ENCODE data around the gene LSM14B. TPM values are rescaled to one million over a fixed set of nuclear protein-coding genes. Genes with fewer than 3 reads are reported as not detected.
"Not testable (repeated sequence)": the region's sequence is repeated elsewhere in the genome, so short reads cannot be mapped to it uniquely, and the experiment has no call there.

LSM14B gene
- total RNA-seq, 6 experiments from 2014 or later = 9.5 to 19.8 (median 14.2) TPM

DNA sequence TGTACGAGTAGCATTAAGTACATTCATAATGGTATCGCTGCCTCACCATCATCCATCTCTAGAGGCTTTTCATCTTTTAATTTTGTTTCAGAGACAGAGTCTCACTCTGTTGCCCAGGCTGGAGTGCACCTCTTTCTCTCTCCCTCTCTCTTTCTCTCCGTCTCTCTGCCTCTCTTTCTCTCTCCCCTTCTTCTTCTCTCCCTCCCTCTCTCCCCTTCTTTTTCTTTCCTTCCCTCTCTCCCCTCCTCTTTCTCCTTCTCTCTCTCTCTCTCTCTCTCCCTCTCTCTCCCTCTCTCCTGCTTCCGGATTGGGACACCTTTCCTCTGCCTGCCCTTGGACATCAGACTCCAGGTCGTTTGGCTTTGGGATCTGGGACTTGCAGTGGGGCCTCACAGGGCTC is 39.0 kb upstream of the LSM14B start:
- H3K36me3 ChIP-seq = no peaks in the 10 kb centered on the region
- TF ChIP-seq, protein P1, sequence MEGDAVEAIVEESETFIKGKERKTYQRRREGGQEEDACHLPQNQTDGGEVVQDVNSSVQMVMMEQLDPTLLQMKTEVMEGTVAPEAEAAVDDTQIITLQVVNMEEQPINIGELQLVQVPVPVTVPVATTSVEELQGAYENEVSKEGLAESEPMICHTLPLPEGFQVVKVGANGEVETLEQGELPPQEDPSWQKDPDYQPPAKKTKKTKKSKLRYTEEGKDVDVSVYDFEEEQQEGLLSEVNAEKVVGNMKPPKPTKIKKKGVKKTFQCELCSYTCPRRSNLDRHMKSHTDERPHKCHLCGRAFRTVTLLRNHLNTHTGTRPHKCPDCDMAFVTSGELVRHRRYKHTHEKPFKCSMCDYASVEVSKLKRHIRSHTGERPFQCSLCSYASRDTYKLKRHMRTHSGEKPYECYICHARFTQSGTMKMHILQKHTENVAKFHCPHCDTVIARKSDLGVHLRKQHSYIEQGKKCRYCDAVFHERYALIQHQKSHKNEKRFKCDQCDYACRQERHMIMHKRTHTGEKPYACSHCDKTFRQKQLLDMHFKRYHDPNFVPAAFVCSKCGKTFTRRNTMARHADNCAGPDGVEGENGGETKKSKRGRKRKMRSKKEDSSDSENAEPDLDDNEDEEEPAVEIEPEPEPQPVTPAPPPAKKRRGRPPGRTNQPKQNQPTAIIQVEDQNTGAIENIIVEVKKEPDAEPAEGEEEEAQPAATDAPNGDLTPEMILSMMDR (IDR thresholded peaks at IDR 0.05) = no peak
- no peak for TF ChIP-seq POLR2A (IDR thresholded peaks at IDR 0.05)
- no peaks in the 10 kb centered on the region for H3K9me3 ChIP-seq
- intact Hi-C loops (cut with DNase I) = no loop called here
- 58% methylated on average over 5 of the region's 5 CpGs for WGBS (ENCODE audit: insufficient coverage, low coverage, low lambda C conversion rate, missing lambda C conversion rate)
- H3K4me1 ChIP-seq = no peaks in the 10 kb centered on the region
- no peak overlapping the region for H3K4me3 ChIP-seq
- H3K27me3 ChIP-seq = no peaks in the 10 kb centered on the region
- H3K27ac ChIP-seq = no peak overlapping the region
- no peak for ATAC-seq
- peak in 1 of 3 donors; percentile 23 for DNase-seq

DNA sequence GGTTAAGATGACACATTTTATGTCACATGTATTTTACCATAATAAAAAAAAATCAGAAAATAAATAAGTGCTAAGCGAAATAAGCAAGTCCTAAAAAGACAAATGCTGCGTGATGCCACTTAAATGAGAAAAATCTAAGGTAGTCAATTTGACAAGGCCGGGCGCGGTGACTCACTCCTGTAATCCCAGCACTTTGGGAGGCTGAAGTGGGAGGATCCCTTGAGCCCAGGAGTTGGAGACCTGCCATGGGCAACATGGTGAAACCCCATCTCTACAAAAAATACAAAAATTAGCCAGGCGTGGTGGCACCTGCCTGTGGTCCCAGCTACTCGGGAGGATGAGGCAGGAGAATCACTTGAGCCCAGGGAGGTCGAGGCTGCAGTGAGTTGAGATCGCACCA is 38.1 kb upstream of the LSM14B start:
- DNase-seq; intact Hi-C loops (cut with DNase I); H3K4me3 ChIP-seq; H3K9me3 ChIP-seq; ATAC-seq; H3K27ac ChIP-seq; H3K27me3 ChIP-seq; H3K4me1 ChIP-seq; H3K36me3 ChIP-seq: not testable (repeated sequence)
- WGBS (ENCODE audit: insufficient coverage, low coverage, low lambda C conversion rate, missing lambda C conversion rate) = 92% methylated on average over 9 of the region's 9 CpGs

DNA sequence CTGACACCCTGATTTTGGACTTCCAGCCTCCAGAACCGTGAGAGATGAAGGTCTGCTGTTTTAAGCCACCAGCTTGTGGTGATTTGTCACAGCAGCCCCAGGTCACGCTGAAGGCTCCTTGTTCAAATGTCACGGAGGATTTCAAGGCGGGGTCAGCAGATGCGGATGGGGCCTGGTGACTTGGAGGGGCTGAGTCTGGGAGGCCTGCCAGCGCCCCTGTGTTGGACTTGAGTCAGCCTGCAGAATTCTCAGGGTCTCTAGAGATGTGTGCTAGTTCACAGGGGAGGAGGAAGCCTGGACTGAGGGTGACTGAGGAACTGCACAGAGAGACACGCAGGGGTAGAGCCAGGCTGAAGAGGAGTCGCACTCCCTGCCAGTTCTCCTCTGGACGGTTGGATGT is 37.1 kb upstream of the LSM14B start:
- WGBS (ENCODE audit: insufficient coverage, low coverage, low lambda C conversion rate, missing lambda C conversion rate) = 90% methylated on average over 3 of the region's 9 CpGs
- no peak for TF ChIP-seq POLR2A (IDR thresholded peaks at IDR 0.05)
- TF ChIP-seq, protein P1 (IDR thresholded peaks at IDR 0.05) = no peak
- Histone ChIP-seq H3K27ac (no peak overlapping the region), H3K4me1 (no peaks in the 10 kb centered on the region), H3K4me3 (no peak overlapping the region), H3K27me3 (no peaks in the 10 kb centered on the region), H3K9me3 (no peaks in the 10 kb centered on the region), H3K36me3 (no peaks in the 10 kb centered on the region)
- intact Hi-C loops (cut with DNase I) = no loop called here
- ATAC-seq (no peak), DNase-seq (no peak)

DNA sequence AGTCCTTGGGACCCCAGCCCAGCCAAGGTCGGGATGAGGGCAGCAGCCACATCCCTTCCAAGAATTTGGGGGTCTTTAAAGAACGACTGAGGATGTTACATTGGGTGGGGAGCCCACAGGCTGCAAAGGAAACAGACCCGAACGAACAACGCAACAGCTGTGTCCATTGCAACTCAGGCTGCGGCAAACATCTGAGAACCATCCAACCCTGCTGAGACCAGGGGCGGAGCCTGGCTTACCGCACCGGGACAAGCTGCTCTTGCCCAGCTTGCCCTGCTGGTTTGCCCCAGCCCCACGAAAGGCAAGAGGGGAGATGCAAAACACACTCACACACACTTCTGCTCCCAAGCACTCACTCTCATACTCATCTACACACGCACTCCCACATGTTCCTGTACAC is 35.0 kb upstream of the LSM14B start:
- Histone ChIP-seq H3K27me3 (no peaks in the 10 kb centered on the region), H3K4me3 (no peak overlapping the region), H3K9me3 (no peaks in the 10 kb centered on the region), H3K27ac (no peak overlapping the region), H3K36me3 (no peaks in the 10 kb centered on the region), H3K4me1 (no peaks in the 10 kb centered on the region)
- DNase-seq = no peak
- intact Hi-C loops (cut with DNase I) = no loop called here
- WGBS (ENCODE audit: insufficient coverage, low coverage, low lambda C conversion rate, missing lambda C conversion rate) = 70% methylated on average over 2 of the region's 11 CpGs
- ATAC-seq = no peak
- TF ChIP-seq, protein P1 (IDR thresholded peaks at IDR 0.05) = no peak
- TF ChIP-seq POLR2A (IDR thresholded peaks at IDR 0.05) = no peak

DNA sequence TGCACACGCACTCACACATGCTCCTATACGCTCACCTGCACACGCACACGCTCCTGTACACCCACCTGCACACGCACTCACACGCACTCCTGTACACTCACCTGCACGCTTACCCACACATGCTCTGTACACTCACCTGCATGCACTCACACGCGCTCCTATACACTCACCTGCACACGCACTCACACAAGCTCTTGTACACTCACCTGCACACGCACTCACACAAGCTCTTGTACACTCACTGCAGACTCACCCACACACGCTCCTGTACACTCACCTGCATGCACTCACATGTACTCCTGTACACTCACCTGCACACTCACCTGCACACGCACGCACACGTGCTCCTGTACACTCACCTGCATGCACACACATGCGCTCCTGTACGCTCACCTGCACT is 34.6 kb upstream of the LSM14B start:
- peak in 1 of 4 donors; percentile 16 for ATAC-seq
- no peaks in the 10 kb centered on the region for H3K9me3 ChIP-seq
- no peak for TF ChIP-seq POLR2A (IDR thresholded peaks at IDR 0.05)
- TF ChIP-seq, protein P1 (IDR thresholded peaks at IDR 0.05) = no peak

More for the DNA sequence above, 34.6 kb upstream of the LSM14B start:
- Histone ChIP-seq H3K36me3 (no peaks in the 10 kb centered on the region), H3K27me3 (no peaks in the 10 kb centered on the region), H3K4me3 (no peak overlapping the region), H3K27ac (no peak overlapping the region), H3K4me1 (no peaks in the 10 kb centered on the region)
- 87% methylated on average over 17 of the region's 17 CpGs for WGBS (ENCODE audit: insufficient coverage, low coverage, low lambda C conversion rate, missing lambda C conversion rate)
- intact Hi-C loops (cut with DNase I) = no loop called here
- DNase-seq = no peak

Data from right lobe of liver (tissue), 6 donors.